ENCODE data around the gene EPB41.

The EPB41 gene

GRCh38 chr1:29052941-29053340 lies 138.6 kb downstream of the EPB41 start:
- no peak for DNase-seq (ENCODE audit: extremely low spot score)
- POLR2A ChIA-PET = no interaction called here
- CTCF ChIA-PET = no interaction called here
- TF ChIP-seq ELF4 (IDR thresholded peaks at IDR 0.05) (no peak), TARDBP (IDR thresholded peaks at IDR 0.05) (no peak), FOXK2 (IDR thresholded peaks at IDR 0.05) (no peak), FOXM1 (IDR thresholded peaks at IDR 0.05; ENCODE audit: borderline replicate concordance) (no peak), BHLHE40 (IDR thresholded peaks at IDR 0.05; ENCODE audit: borderline replicate concordance) (no peak), HDGF (IDR thresholded peaks at IDR 0.05; ENCODE audit: borderline replicate concordance) (no peak), ARNT (IDR thresholded peaks at IDR 0.05) (no peak), SUZ12 (IDR thresholded peaks at IDR 0.05) (no peak), L3MBTL2 (conservative IDR thresholded peaks at IDR 0.05) (no peak), LEF1 (IDR thresholded peaks at IDR 0.05; ENCODE audit: borderline replicate concordance) (no peak), SP1 (IDR thresholded peaks at IDR 0.05) (no peak), PKNOX1 (IDR thresholded peaks at IDR 0.05) (no peak), CTBP1 (IDR thresholded peaks at IDR 0.05; ENCODE audit: borderline replicate concordance) (no peak), FOXA1 (IDR thresholded peaks at IDR 0.05) (no peak), NFRKB (IDR thresholded peaks at IDR 0.05) (no peak), ZNF384 (IDR thresholded peaks at IDR 0.05) (no peak)

- POLR2A ChIA-PET = no interaction called here
- TF ChIP-seq FOXA1 (IDR thresholded peaks at IDR 0.05) (no peak), PKNOX1 (IDR thresholded peaks at IDR 0.05) (no peak), SP1 (IDR thresholded peaks at IDR 0.05) (no peak), ARNT (IDR thresholded peaks at IDR 0.05) (no peak), HDGF (IDR thresholded peaks at IDR 0.05; ENCODE audit: borderline replicate concordance) (no peak), FOXM1 (IDR thresholded peaks at IDR 0.05; ENCODE audit: borderline replicate concordance) (no peak), CTBP1 (IDR thresholded peaks at IDR 0.05; ENCODE audit: borderline replicate concordance) (no peak), LEF1 (IDR thresholded peaks at IDR 0.05; ENCODE audit: borderline replicate concordance) (no peak), SUZ12 (IDR thresholded peaks at IDR 0.05) (no peak), BHLHE40 (IDR thresholded peaks at IDR 0.05; ENCODE audit: borderline replicate concordance) (no peak), NFRKB (IDR thresholded peaks at IDR 0.05) (no peak), L3MBTL2 (conservative IDR thresholded peaks at IDR 0.05) (no peak)
- no peak for DNase-seq (ENCODE audit: extremely low spot score)
- CTCF ChIA-PET = no interaction called here
Measured at GRCh38 chr1:29055160-29055559, 140.8 kb downstream of the EPB41 start.

- ChIA-PET CTCF (no interaction called here), POLR2A (no interaction called here)
- TF ChIP-seq PKNOX1 (IDR thresholded peaks at IDR 0.05) (no peak), FOXM1 (IDR thresholded peaks at IDR 0.05; ENCODE audit: borderline replicate concordance) (no peak), ZNF384 (IDR thresholded peaks at IDR 0.05) (no peak), NFRKB (IDR thresholded peaks at IDR 0.05) (no peak), FOXK2 (IDR thresholded peaks at IDR 0.05) (no peak)
- no peak for DNase-seq (ENCODE audit: extremely low spot score)
Measured at GRCh38 chr1:29056256-29056655, 141.9 kb downstream of the EPB41 start.

- CTCF ChIA-PET = no interaction called here
- POLR2A ChIA-PET = no interaction called here
- TF ChIP-seq FOXM1 (IDR thresholded peaks at IDR 0.05; ENCODE audit: borderline replicate concordance) (no peak), SUZ12 (IDR thresholded peaks at IDR 0.05) (no peak), BHLHE40 (IDR thresholded peaks at IDR 0.05; ENCODE audit: borderline replicate concordance) (no peak), ZNF384 (IDR thresholded peaks at IDR 0.05) (no peak), ARNT (IDR thresholded peaks at IDR 0.05) (no peak), SP1 (IDR thresholded peaks at IDR 0.05) (no peak), CTBP1 (IDR thresholded peaks at IDR 0.05; ENCODE audit: borderline replicate concordance) (no peak), LEF1 (IDR thresholded peaks at IDR 0.05; ENCODE audit: borderline replicate concordance) (no peak)
- no peak for DNase-seq (ENCODE audit: extremely low spot score)
Measured at GRCh38 chr1:29057700-29058099, 143.3 kb downstream of the EPB41 start.

GRCh38 chr1:29062157-29062942 lies 148.0 kb downstream of the EPB41 start:
- DNase-seq (ENCODE audit: extremely low spot score) = no peak
- TF ChIP-seq ELF4 (IDR thresholded peaks at IDR 0.05) (no peak), HDGF (IDR thresholded peaks at IDR 0.05; ENCODE audit: borderline replicate concordance) (no peak), FOXA1 (IDR thresholded peaks at IDR 0.05) (no peak)
- ChIA-PET CTCF (interaction anchor here (0.6 to 0.7 kb wide), 2 partner anchors 30 to 45 kb away, joined by 3 read pairs; no protein-coding TSS in a partner anchor), POLR2A (no interaction called here)

- ChIA-PET CTCF (no interaction called here), POLR2A (no interaction called here)
- TF ChIP-seq SP1 (IDR thresholded peaks at IDR 0.05) = no peak
- no peak for TF ChIP-seq L3MBTL2 (conservative IDR thresholded peaks at IDR 0.05)
- no peak for TF ChIP-seq CTBP1 (IDR thresholded peaks at IDR 0.05; ENCODE audit: borderline replicate concordance)
- no peak for TF ChIP-seq HDGF (IDR thresholded peaks at IDR 0.05; ENCODE audit: borderline replicate concordance)
- TF ChIP-seq TARDBP (IDR thresholded peaks at IDR 0.05) = no peak
- no peak for TF ChIP-seq PKNOX1 (IDR thresholded peaks at IDR 0.05)
- no peak for TF ChIP-seq FOXK2 (IDR thresholded peaks at IDR 0.05)
- no peak for TF ChIP-seq SUZ12 (IDR thresholded peaks at IDR 0.05)
- no peak for TF ChIP-seq ARNT (IDR thresholded peaks at IDR 0.05)
- TF ChIP-seq LEF1 (IDR thresholded peaks at IDR 0.05; ENCODE audit: borderline replicate concordance) = no peak
- no peak for TF ChIP-seq FOXM1 (IDR thresholded peaks at IDR 0.05; ENCODE audit: borderline replicate concordance)
- TF ChIP-seq FOXA1 (IDR thresholded peaks at IDR 0.05) = no peak
- TF ChIP-seq BHLHE40 (IDR thresholded peaks at IDR 0.05; ENCODE audit: borderline replicate concordance) = no peak
- TF ChIP-seq ELF4 (IDR thresholded peaks at IDR 0.05) = no peak
- TF ChIP-seq ZNF384 (IDR thresholded peaks at IDR 0.05) = no peak
- DNase-seq (ENCODE audit: extremely low spot score) = no peak
Measured at GRCh38 chr1:29064064-29064463, 149.7 kb downstream of the EPB41 start.
